HG03039 (cell line): Measurements from ENCODE around the gene ZC3H12D.
A peak's percentile ranks its signal among the peaks of the same experiment; 100 is the strongest.
"Not testable (repeated sequence)": the region's sequence is repeated elsewhere in the genome, so short reads cannot be mapped to it uniquely, and the experiment has no call there.

Source experiments
- ATAC-seq: cut with Tn5 transposase; IDR thresholded peaks from one replicate; pipeline ENCODE4 v1.9.1; 2021; ENCODE audit warnings: mild to moderate bottlenecking, moderate library complexity; ENCODE audit not compliant: unreplicated experiment

Gene ZC3H12D

GRCh38 chr6:149484733-149485700 lies at the start of gene ZC3H12D:
ZC3H12D (minus strand) TSS chr6:149485014; CDS start chr6:149474543, 10,471 bp downstream.
- no peak for ATAC-seq

GRCh38 chr6:149529650-149530049 lies 44.8 kb upstream of the ZC3H12D start:
- ATAC-seq, result no peak

- no peak for ATAC-seq
These were observed 30.7 kb upstream of the ZC3H12D start for GRCh38 chr6:149515494-149515893.

GRCh38 chr6:149513915-149514314 lies 29.1 kb upstream of the ZC3H12D start:
- no peak for ATAC-seq

- ATAC-seq, result no peak
These were observed 26.1 kb upstream of the ZC3H12D start for GRCh38 chr6:149510793-149511512.

- no peak for ATAC-seq
These were observed 23.7 kb upstream of the ZC3H12D start for GRCh38 chr6:149508485-149508884.

GRCh38 chr6:149503872-149504271 lies 19.1 kb upstream of the ZC3H12D start:
- no peak for ATAC-seq

GRCh38 chr6:149503276-149503675 lies 18.5 kb upstream of the ZC3H12D start:
- ATAC-seq, result no peak

- no peak for ATAC-seq
These were observed 17.0 kb upstream of the ZC3H12D start for GRCh38 chr6:149501768-149502167.

- ATAC-seq, result no peak
These were observed 16.4 kb upstream of the ZC3H12D start for GRCh38 chr6:149501201-149501600.

- ATAC-seq, result no peak
These were observed 15.3 kb upstream of the ZC3H12D start for GRCh38 chr6:149500096-149500495.

GRCh38 chr6:149499066-149499465 lies 14.3 kb upstream of the ZC3H12D start:
- no peak for ATAC-seq

- no peak for ATAC-seq
These were observed 12.6 kb upstream of the ZC3H12D start for GRCh38 chr6:149497365-149497764.

- not testable (repeated sequence) for ATAC-seq
These were observed 11.8 kb upstream of the ZC3H12D start for GRCh38 chr6:149496597-149496996.

- ATAC-seq, result not testable (repeated sequence)
These were observed 10.7 kb upstream of the ZC3H12D start for GRCh38 chr6:149495349-149496016.

GRCh38 chr6:149494810-149495209 lies 10.0 kb upstream of the ZC3H12D start:
- peak; percentile 56 for ATAC-seq

- ATAC-seq, result no peak
These were observed 9.0 kb upstream of the ZC3H12D start for GRCh38 chr6:149493761-149494320.

GRCh38 chr6:149492798-149493343 lies 8.1 kb upstream of the ZC3H12D start:
- no peak for ATAC-seq

GRCh38 chr6:149489967-149490366 lies 5.2 kb upstream of the ZC3H12D start:
- ATAC-seq, result no peak

- ATAC-seq, result no peak
These were observed 4.0 kb upstream of the ZC3H12D start for GRCh38 chr6:149488815-149489214.

- no peak for ATAC-seq
These were observed 2.5 kb upstream of the ZC3H12D start for GRCh38 chr6:149487316-149487715.
